GM19035 (cell line): ENCODE results near the gene RNASE7.
"Not testable (repeated sequence)": the region's sequence is repeated elsewhere in the genome, so short reads cannot be mapped to it uniquely, and the experiment has no call there.

Experiments used
- ATAC-seq: cut with Tn5 transposase; IDR thresholded peaks from one replicate; pipeline ENCODE4 v1.9.1; 2021; ENCODE audit not compliant: unreplicated experiment

Gene RNASE7

GRCh38 chr14:21023174-21023573 lies 19.0 kb upstream of the RNASE7 start:
- ATAC-seq = no peak

GRCh38 chr14:21023817-21024584 lies 18.2 kb upstream of the RNASE7 start:
- ATAC-seq = no peak

- no peak for ATAC-seq
These were observed 17.4 kb upstream of the RNASE7 start, which contains the start of gene NDRG2 for GRCh38 chr14:21024585-21025370. NDRG2 (minus strand) TSS chr14:21025061; CDS start chr14:21023315, 1,746 bp downstream.

GRCh38 chr14:21025371-21026273 lies 16.5 kb upstream of the RNASE7 start:
- no peak for ATAC-seq

GRCh38 chr14:21026274-21026987 lies 15.7 kb upstream of the RNASE7 start:
- ATAC-seq = no peak

GRCh38 chr14:21026988-21027315 lies 15.2 kb upstream of the RNASE7 start:
- no peak for ATAC-seq

GRCh38 chr14:21029917-21030316 lies 12.2 kb upstream of the RNASE7 start, which contains the start of gene TPPP2:
TPPP2 (plus strand) TSS chr14:21030217; CDS start chr14:21030582, 365 bp downstream.
- no peak for ATAC-seq

- ATAC-seq = no peak
These were observed 11.6 kb upstream of the RNASE7 start for GRCh38 chr14:21030531-21030930.

GRCh38 chr14:21032326-21033132 lies 9.6 kb upstream of the RNASE7 start:
- ATAC-seq = no peak

- ATAC-seq = no peak
These were observed 8.9 kb upstream of the RNASE7 start for GRCh38 chr14:21033133-21033698.

GRCh38 chr14:21034707-21035106 lies 7.5 kb upstream of the RNASE7 start, which contains the start of gene RNASE13:
RNASE13 (minus strand) TSS chr14:21034807; CDS start chr14:21034288, 519 bp downstream.
- no peak for ATAC-seq

- ATAC-seq = no peak
These were observed 5.4 kb upstream of the RNASE7 start for GRCh38 chr14:21036751-21037150.

- no peak for ATAC-seq
These were observed 5.0 kb upstream of the RNASE7 start for GRCh38 chr14:21037156-21037555.

- no peak for ATAC-seq
These were observed 3.4 kb upstream of the RNASE7 start for GRCh38 chr14:21038441-21039422.

GRCh38 chr14:21039585-21040369 lies 2.4 kb upstream of the RNASE7 start:
- ATAC-seq = no peak

- no peak for ATAC-seq
These were observed 1.7 kb upstream of the RNASE7 start for GRCh38 chr14:21040370-21040925.

- not testable (repeated sequence) for ATAC-seq
These were observed 1.2 kb upstream of the RNASE7 start for GRCh38 chr14:21040941-21041340.
